ENCODE measurements around the gene ABR.
A peak's percentile ranks its signal among the peaks of the same experiment; 100 is the strongest.
"Not testable (repeated sequence)": the region's sequence is repeated elsewhere in the genome, so short reads cannot be mapped to it uniquely, and the experiment has no call there.

ABR gene

DNA sequence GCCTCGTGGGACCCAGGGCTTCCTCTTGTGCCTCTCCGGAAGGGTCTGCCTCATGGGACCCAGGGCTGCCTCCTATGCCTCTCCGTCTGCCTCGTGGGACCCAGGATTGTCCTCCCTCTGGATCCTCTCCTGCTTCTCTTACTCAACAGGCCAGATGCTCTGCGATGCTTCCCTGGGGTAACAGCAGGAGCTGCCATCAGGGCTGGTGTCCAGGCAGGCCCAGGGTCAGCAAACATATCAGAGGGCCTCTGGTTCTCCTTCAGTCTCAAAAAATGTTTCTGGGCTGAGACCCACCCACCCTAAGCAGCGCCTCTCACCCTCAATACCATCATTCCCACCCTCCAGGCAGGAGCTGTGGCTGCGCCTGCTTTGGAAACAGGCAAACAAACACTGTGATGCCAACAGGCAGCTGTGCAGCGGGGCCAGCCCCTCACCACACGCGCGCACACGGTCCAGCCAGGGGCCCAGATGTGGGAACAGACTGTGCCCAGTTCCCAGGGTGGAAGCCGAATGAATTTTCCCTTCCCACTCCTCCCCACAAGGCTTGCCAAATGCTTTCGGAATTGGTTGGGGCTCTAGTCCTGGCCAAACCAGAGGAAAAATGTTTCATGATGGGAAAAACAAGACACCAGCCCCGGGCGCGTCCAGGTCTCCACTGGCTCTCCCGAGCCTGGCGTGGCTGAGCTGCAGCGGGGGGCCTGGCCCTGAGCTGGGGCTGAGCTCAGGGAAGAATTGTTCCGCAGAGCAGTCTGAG, 171.6 kb downstream of the ABR start:
- DNase-seq (ENCODE audit: low read depth in 2 of 2) = no peak

DNA sequence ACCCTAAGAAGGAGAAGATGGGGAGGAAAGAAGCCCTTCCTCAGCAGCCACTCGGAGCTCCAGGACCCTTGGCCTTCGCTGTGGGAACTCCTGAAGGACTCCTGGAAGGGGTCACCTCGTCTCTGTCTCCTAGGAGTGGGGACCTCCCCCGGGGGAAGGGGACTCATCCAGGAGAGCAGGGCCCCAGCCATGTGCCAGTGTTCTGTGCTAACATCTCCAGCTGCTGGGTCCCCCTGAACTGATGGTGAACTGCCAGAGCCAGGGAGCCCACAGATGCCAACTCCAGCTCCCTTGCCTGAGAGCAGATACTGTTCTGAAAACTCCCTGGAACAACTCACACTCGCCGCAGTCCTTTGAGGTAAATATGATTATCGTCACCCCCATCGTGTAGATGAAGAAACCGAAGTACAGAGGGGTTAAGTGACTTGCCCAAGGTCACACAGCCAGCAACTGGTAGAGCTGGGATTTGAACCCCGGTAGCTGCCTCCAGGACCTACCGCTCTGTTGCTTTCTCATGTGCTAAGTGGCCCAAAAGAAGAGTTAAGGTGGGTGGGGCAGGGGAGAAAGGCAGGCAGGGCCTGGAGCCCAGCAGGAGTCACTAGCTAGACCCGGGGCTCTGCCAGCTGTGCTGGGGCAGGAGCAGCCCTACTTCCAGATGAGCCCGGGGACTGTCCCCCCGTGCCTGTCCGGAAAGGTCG, 172.3 kb downstream of the ABR start:
- no peak for DNase-seq (ENCODE audit: low read depth in 2 of 2)

DNA sequence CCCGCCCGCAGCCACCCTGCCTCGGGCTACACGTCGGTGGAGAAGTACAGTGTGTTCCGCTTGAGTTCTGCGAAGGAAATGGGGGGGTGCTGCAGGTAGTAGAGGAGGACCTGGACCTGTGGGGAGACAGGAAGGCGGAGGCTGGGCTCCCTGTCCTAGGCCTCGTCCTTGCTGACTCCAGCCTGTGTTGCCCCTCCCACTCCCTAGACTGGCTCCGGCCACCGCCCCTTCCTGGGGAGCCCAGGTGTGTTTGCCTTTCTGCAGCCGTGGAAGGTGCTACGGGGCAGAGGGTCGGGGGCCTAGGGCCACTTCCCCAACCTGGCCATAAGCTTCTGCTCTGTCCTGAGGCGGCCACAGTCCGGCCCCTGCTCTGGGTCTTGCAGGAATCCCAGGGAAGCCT, 173.7 kb downstream of the ABR start:
- DNase-seq (ENCODE audit: low read depth in 2 of 2) = no peak

DNA sequence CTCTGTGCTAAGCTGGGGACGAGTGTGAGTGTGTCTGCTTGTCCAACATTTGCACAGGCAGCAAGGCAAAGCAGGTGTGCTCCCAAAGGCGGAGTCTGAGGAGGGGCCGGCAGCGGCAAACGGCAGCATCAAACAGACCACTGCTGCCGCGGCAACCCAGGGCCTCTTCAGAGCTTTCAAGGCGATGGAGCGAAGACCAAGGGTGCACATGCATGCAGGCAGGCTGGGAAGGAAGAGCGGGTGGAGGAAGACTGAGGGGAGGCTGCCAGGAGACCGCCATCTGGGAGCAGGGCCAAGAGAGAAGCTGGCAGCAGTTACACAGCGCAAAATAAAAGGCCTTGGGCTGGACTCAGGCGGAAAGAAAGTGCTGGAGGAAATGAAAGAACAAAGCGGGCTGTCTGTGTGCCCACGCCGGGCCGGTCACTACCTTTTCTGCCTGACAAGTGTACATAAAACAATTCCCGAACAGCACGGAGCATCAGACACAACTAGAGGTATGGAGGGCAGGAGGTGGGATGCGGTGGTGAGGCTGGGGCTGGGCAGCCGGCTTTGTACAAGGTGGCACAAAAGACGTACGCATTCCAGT, 174.3 kb downstream of the ABR start:
- no peak for DNase-seq (ENCODE audit: low read depth in 2 of 2)

DNA sequence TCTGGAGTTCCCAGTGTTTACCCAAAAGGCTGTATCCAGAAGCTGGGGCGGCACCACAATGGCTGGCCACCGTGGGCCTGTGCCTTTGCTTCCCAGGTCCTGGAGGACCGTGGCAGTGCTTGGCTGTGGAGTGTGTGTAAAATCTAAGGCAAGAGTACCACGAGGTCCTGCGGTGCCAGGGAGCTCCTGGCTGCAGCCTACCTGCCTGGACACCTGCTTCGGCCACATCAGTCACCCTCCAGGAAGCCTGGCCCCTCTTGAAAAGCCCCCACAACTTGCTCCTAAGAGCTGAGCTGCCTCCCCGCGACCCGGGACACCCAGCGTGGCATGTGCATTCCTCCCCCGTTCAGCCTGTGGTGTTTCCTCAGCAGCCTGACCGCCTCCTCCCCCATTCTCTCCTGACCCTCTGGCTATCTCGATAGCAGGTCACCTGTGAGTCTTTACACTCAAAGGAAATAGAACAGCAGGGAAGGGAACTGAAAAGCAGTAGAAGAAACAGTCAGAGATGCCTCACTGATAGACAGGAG, 174.9 kb downstream of the ABR start:
- DNase-seq (ENCODE audit: low read depth in 2 of 2) = no peak

DNA sequence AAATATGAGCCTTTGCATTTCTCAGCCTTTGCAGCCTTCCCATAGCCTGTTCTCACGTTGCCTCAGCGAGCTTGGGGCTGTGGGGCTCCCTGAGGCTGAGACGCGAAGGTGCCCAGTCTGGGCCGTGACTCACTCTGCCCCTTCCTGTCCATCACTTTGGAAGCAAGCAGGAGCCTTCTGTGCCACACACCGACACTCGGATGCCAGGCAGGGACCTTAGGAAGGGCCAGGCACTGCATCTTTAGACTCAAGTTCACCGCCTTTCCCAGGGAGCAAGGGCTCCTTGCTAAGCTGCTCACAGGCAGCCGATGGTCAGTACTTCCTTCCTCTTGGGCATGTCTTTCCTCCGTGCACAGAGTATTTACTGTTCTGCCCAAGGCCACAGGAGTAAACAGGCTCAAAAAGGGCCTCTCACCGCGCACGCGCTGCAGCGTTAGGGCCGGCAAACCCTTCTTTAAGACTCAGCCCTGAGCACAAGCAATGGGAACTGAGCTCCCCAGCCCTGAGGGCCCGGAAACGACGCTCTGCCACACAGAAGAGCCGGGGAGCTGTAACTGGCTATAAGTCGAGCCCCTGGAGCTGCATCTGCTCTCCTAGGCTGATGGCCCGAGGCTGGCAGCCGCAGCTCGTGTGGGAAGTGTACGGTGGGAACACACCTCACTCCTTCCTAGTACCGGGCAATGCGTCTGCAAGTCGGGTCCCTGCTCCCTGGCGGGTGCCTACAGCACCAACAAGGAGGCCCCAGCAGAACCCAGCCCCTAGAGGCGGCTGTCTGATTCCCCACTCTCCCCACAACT, 175.6 kb downstream of the ABR start:
- no peak for DNase-seq (ENCODE audit: low read depth in 2 of 2)

DNA sequence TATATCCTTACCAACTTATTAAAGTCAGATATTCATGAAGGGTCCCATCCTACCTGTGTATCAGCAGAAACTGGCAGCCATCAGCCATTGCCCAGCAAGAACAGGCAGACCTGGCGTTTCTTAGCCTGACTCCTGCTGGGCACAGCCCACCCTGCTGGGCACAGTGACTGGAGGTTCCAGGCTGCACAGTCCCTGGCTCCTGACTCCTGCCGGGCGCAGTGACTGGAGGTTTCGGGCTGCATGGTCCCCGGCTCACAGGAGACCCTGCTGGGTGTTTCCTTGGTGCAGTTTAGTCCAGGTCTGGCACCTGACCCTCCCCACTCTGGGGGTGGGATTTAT, 176.2 kb downstream of the ABR start:
- no peak for DNase-seq (ENCODE audit: low read depth in 2 of 2)

DNA sequence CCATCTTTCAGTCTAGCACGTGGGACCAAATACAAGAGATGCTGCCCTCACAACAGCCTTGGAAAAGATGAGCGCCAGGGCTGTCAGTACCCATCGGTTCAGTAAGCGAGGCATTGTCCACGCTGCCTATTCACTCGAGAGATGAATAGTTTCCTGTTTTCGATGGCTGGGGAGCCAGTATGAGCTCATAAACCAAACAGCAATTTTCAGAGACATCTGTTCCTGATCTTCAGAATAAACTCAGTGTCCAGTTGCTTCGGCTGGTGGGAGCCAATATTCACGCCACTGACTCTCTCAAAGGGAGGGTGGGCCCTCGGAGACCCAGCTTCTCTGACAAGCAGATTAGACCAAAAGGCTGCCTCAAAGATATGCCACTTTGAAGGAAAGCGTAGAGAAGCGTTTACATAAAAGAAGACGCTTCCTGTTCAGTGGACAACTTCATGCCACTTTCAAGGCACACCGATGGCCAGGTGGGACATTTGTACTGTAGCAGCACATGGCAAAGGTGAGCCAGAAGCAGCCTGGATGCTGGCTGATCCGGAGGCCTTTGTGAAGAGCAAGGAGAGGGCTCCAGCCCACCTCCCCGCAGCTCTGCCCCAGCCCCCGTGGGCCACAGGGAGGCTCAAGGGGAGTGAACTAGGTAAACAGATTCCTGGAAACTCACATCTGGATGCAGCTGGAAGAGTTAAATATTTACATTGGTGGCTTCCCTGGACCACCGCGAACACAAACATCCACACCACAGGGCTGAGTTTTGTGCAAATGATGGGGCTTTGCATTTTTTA, 176.8 kb downstream of the ABR start:
- DNase-seq (ENCODE audit: low read depth in 2 of 2) = no peak

DNA sequence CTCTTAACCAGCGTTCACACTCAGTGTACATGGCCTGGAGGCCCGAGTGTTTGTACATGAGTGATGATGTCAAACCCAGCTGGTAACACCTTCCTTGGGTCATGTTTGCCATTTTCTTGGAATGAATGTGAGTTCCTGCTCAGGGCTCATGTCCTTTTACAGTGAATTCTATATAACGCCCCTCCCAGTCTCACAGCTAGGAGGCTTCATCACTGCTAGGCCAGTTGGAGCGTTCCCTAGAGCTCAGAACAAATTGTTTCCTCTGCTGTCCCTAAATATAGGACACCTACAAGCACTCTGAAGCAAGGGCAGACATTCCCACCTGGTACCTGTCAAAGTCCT, 177.4 kb downstream of the ABR start:
- no peak for DNase-seq (ENCODE audit: low read depth in 2 of 2)

DNA sequence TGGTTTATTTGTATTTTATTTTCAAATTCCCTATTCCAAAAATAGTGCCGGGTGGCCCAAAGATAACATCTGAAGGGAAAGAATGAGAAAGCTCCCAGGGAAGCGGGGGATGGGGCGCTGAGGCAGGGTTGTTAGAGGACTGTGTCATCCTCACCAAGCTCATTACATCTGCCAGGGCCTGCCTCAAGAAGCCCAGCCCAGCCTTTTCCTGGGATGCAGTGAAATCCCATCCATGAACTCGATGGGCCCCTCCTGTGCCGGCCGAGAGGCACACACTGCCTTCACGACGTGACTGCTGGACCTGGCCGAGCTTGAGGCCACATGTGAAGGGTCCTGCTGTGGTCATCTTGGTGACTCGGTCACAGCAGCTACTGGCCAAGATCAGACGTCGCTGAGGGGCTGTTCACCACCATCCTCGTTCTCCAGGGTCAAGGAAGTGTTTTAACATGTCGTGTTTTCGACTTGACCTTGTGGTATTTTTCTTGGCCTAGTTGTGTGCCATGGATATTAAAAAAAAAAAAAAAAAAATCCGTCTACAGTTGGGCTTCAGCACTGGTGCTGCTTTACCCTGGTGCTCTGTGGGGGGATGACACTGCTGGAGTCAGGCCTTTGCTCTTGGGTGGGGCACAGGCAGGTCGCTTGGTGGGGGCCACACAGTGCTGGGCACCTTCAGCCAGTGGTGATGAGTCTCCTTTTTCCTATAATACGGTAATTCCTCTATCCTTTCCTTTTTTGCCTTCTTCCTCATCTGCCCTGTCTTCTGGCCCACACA, 178.0 kb downstream of the ABR start:
- no peak for DNase-seq (ENCODE audit: low read depth in 2 of 2)

DNA sequence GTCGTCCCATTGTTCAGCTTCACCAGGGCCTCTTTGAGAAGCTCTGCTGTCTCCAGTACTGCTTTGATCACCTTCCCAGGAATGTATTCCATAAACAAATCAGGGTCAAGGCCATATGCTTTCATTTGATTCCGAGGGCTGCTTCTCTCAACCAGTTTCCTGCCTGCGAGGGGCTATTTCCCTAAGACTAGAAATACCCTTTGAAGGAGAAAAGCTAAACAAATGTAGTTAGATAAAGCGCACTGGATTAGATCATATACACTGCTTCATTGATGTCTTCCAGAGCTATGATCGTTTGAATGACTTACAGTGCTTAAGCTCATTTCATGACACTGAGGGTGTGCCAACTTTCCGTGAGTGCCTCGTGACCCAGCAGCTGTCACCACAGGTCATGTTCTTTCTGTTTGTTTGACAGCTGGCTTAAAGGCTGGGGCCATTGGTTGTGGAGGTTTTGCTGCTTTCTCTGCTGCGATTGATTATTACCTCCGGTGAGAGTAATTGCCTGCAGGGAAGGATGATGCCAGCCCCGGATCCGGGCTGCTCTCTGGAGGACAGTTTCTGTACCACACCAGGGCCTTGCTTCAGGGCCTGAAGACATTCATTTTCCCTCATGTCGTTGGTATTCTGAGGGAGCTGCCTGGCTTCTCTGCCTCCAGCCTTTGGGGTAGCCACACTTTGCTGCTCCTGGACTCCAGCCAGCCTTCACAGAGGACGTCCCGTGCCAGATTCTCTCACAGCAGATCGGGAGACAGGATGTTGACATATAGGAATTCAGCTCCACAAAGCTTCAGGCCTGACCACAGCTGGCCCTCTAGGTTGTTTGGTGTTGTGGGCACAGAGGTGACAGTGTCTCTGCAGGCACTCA, 179.0 kb downstream of the ABR start:
- DNase-seq (ENCODE audit: low read depth in 2 of 2) = no peak

DNA sequence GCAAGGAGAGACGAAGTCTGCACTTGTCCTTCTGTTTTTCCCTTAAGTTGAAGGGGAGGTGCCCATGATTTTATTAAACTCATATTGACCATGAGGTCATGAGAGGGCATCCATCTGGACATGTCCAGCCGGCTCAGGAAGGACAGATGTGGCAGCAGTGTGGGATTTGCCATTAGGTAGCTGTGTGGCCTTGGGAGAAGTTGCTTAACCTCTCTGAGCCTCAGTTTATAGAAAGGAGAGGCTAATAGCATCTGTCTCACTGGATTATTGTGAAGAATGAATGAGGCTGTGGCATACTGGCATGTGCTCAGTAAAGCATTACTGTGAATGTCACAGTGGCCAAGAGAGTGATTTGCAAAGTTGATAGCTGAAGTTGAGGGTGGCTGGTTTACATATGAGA, 181.7 kb downstream of the ABR start:
- no peak for DNase-seq (ENCODE audit: low read depth in 2 of 2)

DNA sequence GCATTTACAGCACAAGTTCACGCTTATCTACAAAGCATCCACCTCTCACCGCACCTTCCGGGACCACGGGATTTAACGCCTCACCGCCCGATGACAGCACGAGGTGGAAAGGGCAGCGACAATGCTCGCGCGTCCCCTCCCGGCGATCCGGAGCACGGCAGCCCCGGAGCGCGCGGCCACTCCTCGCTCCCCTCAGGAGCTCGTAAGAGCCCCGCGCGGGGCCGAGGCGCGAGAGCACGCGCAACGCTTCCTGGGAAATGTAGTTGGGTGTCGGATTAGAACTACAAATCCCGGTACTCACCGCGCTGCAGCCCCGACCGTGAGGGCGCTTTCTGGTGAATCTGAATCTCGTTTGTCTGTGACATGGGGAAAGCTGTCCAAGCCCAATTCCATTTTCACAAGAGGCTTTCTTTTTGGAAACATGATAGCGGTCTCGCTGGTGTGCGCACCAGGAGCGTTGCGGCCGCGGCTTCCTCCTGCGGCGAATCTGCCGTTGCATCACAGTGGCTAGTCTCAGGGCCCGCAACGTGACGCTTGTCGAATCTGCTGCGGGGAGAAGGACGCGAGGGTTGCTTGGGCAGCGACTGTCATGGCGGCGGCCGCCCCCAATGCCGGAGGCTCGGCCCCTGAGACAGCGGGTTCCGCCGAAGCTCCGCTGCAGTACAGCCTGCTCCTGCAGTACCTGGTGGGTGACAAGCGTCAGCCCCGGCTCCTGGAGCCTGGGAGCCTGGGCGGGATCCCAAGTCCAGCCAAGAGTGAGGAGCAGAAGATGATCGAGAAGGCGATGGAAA, 183.0 kb downstream of the ABR start, which contains the start of gene TIMM22:
Gene TIMM22, plus strand, starts transcription at position 576 of the 791 bp plus-strand sequence. Its CDS starts 14 bp downstream, at position 590.
- peak; percentile 85 to 88 for DNase-seq (ENCODE audit: low read depth in 2 of 2)

DNA sequence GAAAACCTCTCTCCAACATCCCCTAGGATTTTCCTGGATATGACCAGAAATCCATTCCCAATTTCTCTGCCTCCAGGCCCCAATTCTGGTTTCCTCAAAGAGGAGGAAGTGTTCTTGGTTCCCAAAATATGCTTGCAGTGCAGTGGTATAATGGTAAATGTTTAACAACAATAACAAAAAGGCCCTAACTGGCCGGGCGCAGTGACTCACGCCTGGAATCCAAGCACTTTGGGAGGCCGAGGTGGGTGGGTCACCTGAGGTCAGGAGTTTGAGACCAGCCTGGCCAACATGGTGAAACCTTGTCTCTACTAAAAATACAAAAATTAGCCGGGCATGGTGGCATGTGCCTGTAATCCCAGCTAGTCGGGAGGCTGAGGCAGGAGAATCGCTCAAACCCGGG, 184.5 kb downstream of the ABR start:
- DNase-seq (ENCODE audit: low read depth in 2 of 2) = not testable (repeated sequence)

DNA sequence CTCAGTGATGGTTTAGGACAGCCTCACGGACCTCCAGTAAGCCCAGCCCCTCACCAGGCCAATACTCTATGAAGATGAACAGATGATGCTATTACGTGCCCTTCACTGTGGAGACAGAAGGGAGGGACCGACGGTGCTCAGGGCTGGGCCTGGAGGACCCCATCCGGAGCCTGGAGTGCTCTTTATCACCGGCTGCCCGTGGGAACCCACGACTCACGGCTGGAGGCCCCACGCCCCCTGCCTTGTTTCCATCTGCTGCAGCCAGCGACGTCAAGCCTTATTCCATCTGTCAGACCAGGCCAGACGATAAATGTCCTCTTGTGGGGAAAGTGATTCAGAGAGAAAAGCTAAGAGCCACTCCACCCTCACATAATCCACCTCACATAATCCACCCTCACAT, 186.8 kb downstream of the ABR start:
- DNase-seq (ENCODE audit: low read depth in 2 of 2) = no peak

DNA sequence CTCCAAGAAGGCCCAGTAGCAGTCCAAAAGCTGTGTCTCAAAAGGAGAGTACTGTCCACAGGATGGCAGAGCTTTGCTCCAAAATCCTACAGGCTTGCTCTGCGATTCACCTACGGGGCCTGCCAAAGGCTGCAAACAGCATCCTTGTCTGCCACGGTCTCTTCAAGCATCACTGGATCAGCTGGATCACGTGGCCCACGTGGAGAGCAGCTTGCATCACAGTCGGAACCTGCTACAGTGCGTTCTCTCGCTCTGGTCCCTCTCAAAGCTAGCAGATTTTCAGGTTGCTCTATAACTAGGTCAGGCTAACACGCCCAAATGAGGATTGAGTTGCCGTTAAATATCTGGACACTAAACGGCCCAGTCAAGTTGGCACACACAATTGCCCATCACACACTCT, 191.2 kb downstream of the ABR start:
- no peak for DNase-seq (ENCODE audit: low read depth in 2 of 2)

DNA sequence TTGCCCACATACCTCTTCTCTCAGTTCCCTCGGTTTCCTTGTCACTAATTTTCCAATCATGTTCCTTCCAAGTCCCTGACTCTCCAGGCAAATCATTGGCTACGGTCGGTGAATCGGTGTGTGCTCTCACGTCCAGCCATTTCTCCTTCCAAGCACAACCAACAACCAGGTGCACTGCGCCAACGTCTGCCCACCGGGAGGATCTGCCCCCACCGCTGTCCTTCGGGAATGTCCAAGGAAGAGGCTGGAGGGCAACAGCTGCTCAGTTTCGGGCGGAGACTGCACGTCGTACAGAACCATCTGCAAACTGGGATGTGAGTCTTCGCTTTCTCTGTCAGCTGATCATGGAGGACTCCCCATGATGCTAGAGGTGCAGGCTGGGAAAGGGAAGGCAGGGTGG, 191.8 kb downstream of the ABR start:
- no peak for DNase-seq (ENCODE audit: low read depth in 2 of 2)

DNA sequence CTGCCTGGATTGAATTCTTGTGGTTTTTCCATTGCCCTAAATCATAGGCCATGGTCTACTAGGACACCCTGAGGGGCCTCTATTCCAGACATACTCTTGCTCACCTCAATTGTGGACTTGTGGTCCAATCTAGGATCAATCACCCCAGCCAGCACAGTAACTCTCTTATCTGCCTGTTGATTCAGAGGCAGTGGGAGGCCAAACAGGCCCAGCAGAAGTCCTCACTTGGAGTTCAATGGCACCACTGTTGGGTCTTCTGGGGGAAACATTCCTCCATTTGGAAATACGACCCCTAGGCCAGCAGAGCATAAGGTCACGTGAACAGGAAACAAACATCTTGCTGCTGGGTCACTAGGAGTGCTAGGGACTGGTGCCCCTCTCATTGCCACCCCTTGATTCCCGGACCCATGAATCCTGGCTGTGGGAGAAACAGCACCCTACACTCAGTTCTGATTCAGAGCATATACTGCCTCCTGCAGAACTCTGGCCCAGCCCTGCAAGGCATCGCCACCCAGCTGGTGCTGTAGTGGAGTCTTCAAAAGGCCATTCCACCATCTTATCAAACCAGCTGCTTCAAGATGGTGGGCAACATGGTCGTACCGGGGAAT, 193.4 kb downstream of the ABR start:
- DNase-seq (ENCODE audit: low read depth in 2 of 2) = no peak
